Measurements from ENCODE around the gene RABEP1. TPM values are rescaled to one million over a fixed set of nuclear protein-coding genes. Genes with fewer than 3 reads are reported as not detected.
A peak's percentile ranks its signal among the peaks of the same experiment; 100 is the strongest.
"Not testable (repeated sequence)": the region's sequence is repeated elsewhere in the genome, so short reads cannot be mapped to it uniquely, and the experiment has no call there.

Gene RABEP1, protein sequence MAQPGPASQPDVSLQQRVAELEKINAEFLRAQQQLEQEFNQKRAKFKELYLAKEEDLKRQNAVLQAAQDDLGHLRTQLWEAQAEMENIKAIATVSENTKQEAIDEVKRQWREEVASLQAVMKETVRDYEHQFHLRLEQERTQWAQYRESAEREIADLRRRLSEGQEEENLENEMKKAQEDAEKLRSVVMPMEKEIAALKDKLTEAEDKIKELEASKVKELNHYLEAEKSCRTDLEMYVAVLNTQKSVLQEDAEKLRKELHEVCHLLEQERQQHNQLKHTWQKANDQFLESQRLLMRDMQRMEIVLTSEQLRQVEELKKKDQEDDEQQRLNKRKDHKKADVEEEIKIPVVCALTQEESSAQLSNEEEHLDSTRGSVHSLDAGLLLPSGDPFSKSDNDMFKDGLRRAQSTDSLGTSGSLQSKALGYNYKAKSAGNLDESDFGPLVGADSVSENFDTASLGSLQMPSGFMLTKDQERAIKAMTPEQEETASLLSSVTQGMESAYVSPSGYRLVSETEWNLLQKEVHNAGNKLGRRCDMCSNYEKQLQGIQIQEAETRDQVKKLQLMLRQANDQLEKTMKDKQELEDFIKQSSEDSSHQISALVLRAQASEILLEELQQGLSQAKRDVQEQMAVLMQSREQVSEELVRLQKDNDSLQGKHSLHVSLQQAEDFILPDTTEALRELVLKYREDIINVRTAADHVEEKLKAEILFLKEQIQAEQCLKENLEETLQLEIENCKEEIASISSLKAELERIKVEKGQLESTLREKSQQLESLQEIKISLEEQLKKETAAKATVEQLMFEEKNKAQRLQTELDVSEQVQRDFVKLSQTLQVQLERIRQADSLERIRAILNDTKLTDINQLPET
- total RNA-seq (2014; rRNA removed; shearing (Covaris generic)) (31.3 and 37.0 TPM in 2 replicates), polyA plus RNA-seq (2016; fragmentation: Nextera tagmentation; extraction: Ambion mirVana) (70.3 and 88.1 TPM in 2 replicates)
- long read RNA-seq, full-length matches to known transcripts: 2 of 34 reads
- long read RNA-seq, partial matches to known transcripts: 30 of 34 reads
- long read RNA-seq, other reads (novel, unspliced or antisense): 2 of 34 reads

DNA sequence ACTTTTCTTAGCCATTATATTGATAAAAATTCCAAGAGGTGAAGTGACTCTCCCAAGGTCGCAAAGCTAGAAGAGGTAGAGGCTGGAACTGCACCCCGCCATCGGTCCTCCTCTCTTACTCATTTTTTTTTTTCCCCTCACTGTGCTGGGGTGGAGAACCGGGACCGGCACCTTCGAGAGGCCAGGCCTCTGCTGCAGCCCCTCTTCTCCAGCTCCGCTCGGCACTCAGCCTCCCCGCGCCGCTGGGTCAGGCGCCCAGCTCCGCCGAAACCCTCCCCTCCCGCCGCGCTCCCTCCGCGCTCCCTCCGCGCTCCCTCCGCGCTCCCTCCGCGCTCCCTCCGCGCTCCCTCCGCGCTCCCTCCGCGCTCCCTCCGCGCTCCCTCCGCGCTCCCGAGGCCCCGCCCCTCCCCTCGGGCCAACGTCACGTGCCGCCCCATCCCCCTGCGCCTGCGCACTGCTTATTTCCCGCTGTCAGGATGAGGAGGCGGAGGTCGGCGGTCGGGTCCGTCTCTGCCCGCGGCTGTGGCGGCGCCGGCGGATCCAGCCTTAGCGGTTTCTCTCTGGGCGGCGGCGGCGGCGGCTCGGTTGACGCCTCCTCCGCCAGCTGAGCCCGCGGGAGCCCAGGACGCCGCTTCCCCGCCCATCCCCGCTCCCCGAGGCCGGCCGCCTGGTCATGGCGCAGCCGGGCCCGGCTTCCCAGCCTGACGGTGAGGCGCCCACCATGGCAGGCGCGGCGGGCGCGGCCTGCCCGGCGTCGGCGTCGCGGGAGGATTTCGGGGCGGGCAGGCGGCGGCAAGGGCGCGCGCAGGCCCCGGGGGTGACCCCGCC is at the start of gene RABEP1:
Gene RABEP1 (plus strand): TSS at position 471 of the 828 bp plus-strand sequence. CDS start 203 bp downstream, at position 674.
- Histone ChIP-seq H3K27me3 (ENCODE audit: insufficient read depth) (no peaks in the 10 kb centered on the region; the same call in 1 of the 2 replicates), H3K4me1 (ENCODE audit: insufficient read depth) (peaks cover 23% of the 10 kb centered on the region), H3F3A (replicated peaks; ENCODE audit: low read depth) (no peaks in the 10 kb centered on the region), H3K27ac (ENCODE audit: low read depth) (no peak within 1 kb of the TSS), H3K79me2 (replicated peaks; ENCODE audit: insufficient read depth) (peaks cover 45% of the 10 kb centered on the region), H3K36me3 (ENCODE audit: insufficient read depth) (no peaks in the 10 kb centered on the region; the same call in 1 of the 2 replicates), H3K4me3 (peak within 1 kb of the TSS; percentile 91), H3K4me2 (peak within 1 kb of the TSS; percentile 100), H3K9me2 (ENCODE audit: insufficient read depth) (no peaks in the 10 kb centered on the region), H4K20me1 (replicated peaks; ENCODE audit: insufficient read depth) (peaks cover 5% of the 10 kb centered on the region; the same call in 1 of the 2 replicates), H2AFZ (peak within 1 kb of the TSS; percentile 96)
- ATAC-seq: peak; percentile 81
- H3K4me3 Mint-ChIP-seq: peak within 1 kb of the TSS; percentile 87
- peak; percentile 93 for DNase-seq (ENCODE audit: low spot score)
- H3K9me3 Mint-ChIP-seq: no peaks in the 10 kb centered on the region; the same call in 2 of the 3 replicates
- peaks cover 12% of the 10 kb centered on the region for H3K27me3 Mint-ChIP-seq (ENCODE audit: insufficient read depth, low read depth, poor library complexity)
- H3K36me3 Mint-ChIP-seq (ENCODE audit: low read depth): peaks cover 4% of the 10 kb centered on the region; the same call in 1 of the 3 replicates
- H3K4me1 Mint-ChIP-seq: peaks cover 26% of the 10 kb centered on the region
- TF ChIP-seq, protein P1, sequence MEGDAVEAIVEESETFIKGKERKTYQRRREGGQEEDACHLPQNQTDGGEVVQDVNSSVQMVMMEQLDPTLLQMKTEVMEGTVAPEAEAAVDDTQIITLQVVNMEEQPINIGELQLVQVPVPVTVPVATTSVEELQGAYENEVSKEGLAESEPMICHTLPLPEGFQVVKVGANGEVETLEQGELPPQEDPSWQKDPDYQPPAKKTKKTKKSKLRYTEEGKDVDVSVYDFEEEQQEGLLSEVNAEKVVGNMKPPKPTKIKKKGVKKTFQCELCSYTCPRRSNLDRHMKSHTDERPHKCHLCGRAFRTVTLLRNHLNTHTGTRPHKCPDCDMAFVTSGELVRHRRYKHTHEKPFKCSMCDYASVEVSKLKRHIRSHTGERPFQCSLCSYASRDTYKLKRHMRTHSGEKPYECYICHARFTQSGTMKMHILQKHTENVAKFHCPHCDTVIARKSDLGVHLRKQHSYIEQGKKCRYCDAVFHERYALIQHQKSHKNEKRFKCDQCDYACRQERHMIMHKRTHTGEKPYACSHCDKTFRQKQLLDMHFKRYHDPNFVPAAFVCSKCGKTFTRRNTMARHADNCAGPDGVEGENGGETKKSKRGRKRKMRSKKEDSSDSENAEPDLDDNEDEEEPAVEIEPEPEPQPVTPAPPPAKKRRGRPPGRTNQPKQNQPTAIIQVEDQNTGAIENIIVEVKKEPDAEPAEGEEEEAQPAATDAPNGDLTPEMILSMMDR (conservative IDR thresholded peaks at IDR 0.05; ENCODE audit: low read depth in 2 of 2): 0 out of 4 replicates have a peak, but pooled peaks of 1 of the 2 experiments have one; percentile 9
- TF ChIP-seq CREB1 (CRISPR knock-in tag; IDR thresholded peaks at IDR 0.05; ENCODE audit: low read depth): peak; percentile 50; the same call in 1 of the 2 replicates
- no peak for TF ChIP-seq STAT1 (IDR thresholded peaks at IDR 0.05; ENCODE audit: unreplicated experiment)
- TF ChIP-seq POLR2AphosphoS5 (IDR thresholded peaks at IDR 0.05; ENCODE audit: low read depth): peak; percentile 82
- no peak within 1 kb of the TSS for H3K27ac Mint-ChIP-seq

DNA sequence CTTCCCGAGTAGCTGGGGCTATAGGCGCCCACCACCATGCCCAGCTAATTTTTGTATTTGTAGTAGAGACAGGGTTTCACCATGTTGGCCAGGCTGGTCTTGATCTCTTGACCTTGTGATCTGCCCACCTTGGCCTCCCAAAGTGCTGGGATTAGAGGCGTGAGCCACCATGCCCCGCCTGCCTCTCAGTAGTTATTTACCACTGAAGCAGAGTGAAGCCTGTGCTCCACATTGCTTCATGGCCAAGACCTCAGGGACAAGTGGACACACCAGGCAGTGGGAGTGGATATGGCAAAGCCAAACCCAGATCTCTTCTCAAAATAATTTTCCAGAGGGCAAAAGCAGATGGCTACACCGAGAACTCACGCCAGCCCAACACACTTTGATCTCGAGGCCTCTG is 48.6 kb upstream of the RABEP1 start:
- not testable (repeated sequence) for H3K4me1 ChIP-seq (ENCODE audit: insufficient read depth); H4K20me1 ChIP-seq (replicated peaks; ENCODE audit: insufficient read depth); H3K4me3 Mint-ChIP-seq; DNase-seq (ENCODE audit: low spot score); H3K4me3 ChIP-seq; H3K36me3 Mint-ChIP-seq (ENCODE audit: low read depth); H3K79me2 ChIP-seq (replicated peaks; ENCODE audit: insufficient read depth); H3F3A ChIP-seq (replicated peaks; ENCODE audit: low read depth); H3K27me3 Mint-ChIP-seq (ENCODE audit: insufficient read depth, low read depth, poor library complexity); H3K4me2 ChIP-seq; H3K27me3 ChIP-seq (ENCODE audit: insufficient read depth); H3K4me1 Mint-ChIP-seq; H3K9me3 Mint-ChIP-seq; H3K9me2 ChIP-seq (ENCODE audit: insufficient read depth); H3K27ac Mint-ChIP-seq; H2AFZ ChIP-seq; H3K27ac ChIP-seq (ENCODE audit: low read depth); ATAC-seq; H3K36me3 ChIP-seq (ENCODE audit: insufficient read depth)

Measured in GM23338 (cell line).